Ovary (tissue), 3 donors: ENCODE data around the gene SPATA2L.

Experiments
- CTCF ChIP-seq, 3 donors: fragments of 450-650 bp in 2 of 3; fragments of 200-600 bp in 1 of 3; IDR thresholded peaks; one replicate each; pipeline versions ENCODE4 v1.5.1 to v1.8.0; 2016 to 2022; ENCODE audit warnings: antibody characterized with exemption in 3 of 3, mild to moderate bottlenecking in 1 of 3
- EP300 ChIP-seq: sonication (generic); formaldehyde crosslinking; IDR thresholded peaks from one replicate; pipeline ENCODE4 v1.6.1; 2017; ENCODE audit warnings: antibody characterized with exemption
- POLR2A ChIP-seq: fragments of 450-650 bp; IDR thresholded peaks from one replicate; pipeline ENCODE4 v1.6.1; 2017; ENCODE audit warnings: antibody characterized with exemption, mild to moderate bottlenecking, moderate library complexity
- donor health status: DM: no; HTN: no; CAD: no.

- TF ChIP-seq CTCF (IDR thresholded peaks at IDR 0.05) (no peak), POLR2A (no peak), EP300 (no peak)
Observed at GRCh38 chr16:89716493-89716892, 15.0 kb upstream of the SPATA2L start.
